RWPE2 (cell line): ENCODE data around the gene ZNF280B.

ENCODE experiments used
- ATAC-seq: fragments of 200-7000 bp; cut with Tn5 transposase; 3 replicates; pipeline ENCODE4 v1.9.1; 2021; ENCODE audit warnings: low read depth
- DNase-seq: peaks from one replicate; pipeline ENCODE4 v3.0.0-alpha.2; 2020; ENCODE audit warnings: low spot score
- H3K27ac ChIP-seq: fragments of 450-650 bp; 2 replicates; pipeline ENCODE4 v1.5.1; 2017; ENCODE audit warnings: mild to moderate bottlenecking; ENCODE audit not compliant: poor library complexity, severe bottlenecking
- H3K27me3 ChIP-seq: fragments of 250-450 bp; sonication (Bioruptor Pico); 2 replicates; pipeline ENCODE4 v1.5.1; 2021; ENCODE audit warnings: mild to moderate bottlenecking, moderate library complexity; ENCODE audit not compliant: insufficient read depth, poor library complexity, severe bottlenecking
- H3K36me3 ChIP-seq: fragments of 250-450 bp; sonication (Bioruptor Pico); 2 replicates; pipeline ENCODE4 v1.5.1; 2020; ENCODE audit warnings: low read depth, mild to moderate bottlenecking, moderate library complexity
- H3K4me1 ChIP-seq: fragments of 250-450 bp; sonication (Bioruptor Pico); 2 replicates; pipeline ENCODE4 v1.5.1; 2021; ENCODE audit warnings: mild to moderate bottlenecking, moderate library complexity; ENCODE audit not compliant: insufficient read depth, poor library complexity, severe bottlenecking
- H3K4me3 ChIP-seq: fragments of 250-450 bp; sonication (Bioruptor Pico); 2 replicates; pipeline ENCODE4 v1.5.1; 2021; ENCODE audit warnings: mild to moderate bottlenecking, moderate library complexity; ENCODE audit not compliant: severe bottlenecking
- H3K9me3 ChIP-seq: fragments of 250-450 bp; sonication (Bioruptor Pico); 2 replicates; pipeline ENCODE4 v1.5.1; 2021; ENCODE audit warnings: mild to moderate bottlenecking, moderate library complexity; ENCODE audit not compliant: severe bottlenecking
- TF ChIP-seq, protein P1 (sequence below): fragments of 450-650 bp; IDR thresholded peaks from one replicate; pipeline ENCODE4 v1.5.1; 2017; ENCODE audit warnings: mild to moderate bottlenecking, moderate library complexity; ENCODE audit not compliant: poor library complexity, severe bottlenecking

Gene ZNF280B

DNA sequence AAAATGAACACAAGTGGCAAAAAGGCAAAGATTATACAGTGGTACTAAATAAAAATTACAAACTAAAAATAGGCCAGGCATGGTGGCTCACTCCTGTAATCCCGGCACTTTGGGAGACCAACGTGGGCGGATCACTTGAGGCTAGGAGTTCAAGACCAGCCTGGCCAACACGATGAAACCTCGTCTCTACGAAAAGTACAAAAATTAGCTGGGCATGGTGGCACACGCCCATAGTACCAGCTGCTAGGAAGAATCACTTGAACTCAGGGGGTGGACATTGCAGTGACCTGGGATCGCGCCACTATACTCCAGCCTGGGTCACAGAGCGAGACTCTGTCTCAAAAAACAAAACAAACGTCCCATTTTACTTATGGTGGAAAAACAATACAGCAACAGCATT is 24.5 kb downstream of the ZNF280B start:
- peaks cover 9% of the 10 kb centered on the region for H3K36me3 ChIP-seq
- no peak for DNase-seq
- no peak for ATAC-seq

DNA sequence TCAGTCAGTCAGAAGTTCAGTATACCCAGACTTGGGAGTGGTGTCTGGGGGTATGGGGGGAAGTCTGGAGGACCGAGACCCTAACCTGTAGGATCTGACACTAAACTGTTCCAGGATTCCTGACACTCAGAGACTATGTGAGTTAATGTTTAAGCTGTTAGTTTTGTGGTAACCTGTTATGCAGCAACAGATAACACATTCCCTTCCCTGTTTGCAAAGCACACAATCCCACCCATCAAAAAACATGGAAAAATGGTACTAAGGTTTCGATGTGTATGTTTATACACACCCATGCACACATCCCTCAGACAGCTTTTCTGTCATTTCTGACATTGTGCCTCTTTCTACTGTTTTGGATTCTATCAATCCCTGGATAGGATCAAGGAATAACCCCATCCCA is 27.6 kb downstream of the ZNF280B start:
- TF ChIP-seq, protein P1, sequence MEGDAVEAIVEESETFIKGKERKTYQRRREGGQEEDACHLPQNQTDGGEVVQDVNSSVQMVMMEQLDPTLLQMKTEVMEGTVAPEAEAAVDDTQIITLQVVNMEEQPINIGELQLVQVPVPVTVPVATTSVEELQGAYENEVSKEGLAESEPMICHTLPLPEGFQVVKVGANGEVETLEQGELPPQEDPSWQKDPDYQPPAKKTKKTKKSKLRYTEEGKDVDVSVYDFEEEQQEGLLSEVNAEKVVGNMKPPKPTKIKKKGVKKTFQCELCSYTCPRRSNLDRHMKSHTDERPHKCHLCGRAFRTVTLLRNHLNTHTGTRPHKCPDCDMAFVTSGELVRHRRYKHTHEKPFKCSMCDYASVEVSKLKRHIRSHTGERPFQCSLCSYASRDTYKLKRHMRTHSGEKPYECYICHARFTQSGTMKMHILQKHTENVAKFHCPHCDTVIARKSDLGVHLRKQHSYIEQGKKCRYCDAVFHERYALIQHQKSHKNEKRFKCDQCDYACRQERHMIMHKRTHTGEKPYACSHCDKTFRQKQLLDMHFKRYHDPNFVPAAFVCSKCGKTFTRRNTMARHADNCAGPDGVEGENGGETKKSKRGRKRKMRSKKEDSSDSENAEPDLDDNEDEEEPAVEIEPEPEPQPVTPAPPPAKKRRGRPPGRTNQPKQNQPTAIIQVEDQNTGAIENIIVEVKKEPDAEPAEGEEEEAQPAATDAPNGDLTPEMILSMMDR = no peak
- Histone ChIP-seq H3K9me3 (peaks cover 6% of the 10 kb centered on the region), H3K4me3 (no peak overlapping the region), H3K27me3 (no peaks in the 10 kb centered on the region), H3K27ac (no peak overlapping the region), H3K4me1 (no peaks in the 10 kb centered on the region), H3K36me3 (no peaks in the 10 kb centered on the region)
- DNase-seq = no peak
- ATAC-seq = no peak

More for the DNA sequence above, 24.5 kb downstream of the ZNF280B start:
- no peak overlapping the region for H3K27ac ChIP-seq
- no peaks in the 10 kb centered on the region for H3K4me1 ChIP-seq
- peaks cover 3% of the 10 kb centered on the region for H3K9me3 ChIP-seq
- TF ChIP-seq, protein P1 = no peak
- H3K4me3 ChIP-seq = no peak overlapping the region
- no peaks in the 10 kb centered on the region for H3K27me3 ChIP-seq

DNA sequence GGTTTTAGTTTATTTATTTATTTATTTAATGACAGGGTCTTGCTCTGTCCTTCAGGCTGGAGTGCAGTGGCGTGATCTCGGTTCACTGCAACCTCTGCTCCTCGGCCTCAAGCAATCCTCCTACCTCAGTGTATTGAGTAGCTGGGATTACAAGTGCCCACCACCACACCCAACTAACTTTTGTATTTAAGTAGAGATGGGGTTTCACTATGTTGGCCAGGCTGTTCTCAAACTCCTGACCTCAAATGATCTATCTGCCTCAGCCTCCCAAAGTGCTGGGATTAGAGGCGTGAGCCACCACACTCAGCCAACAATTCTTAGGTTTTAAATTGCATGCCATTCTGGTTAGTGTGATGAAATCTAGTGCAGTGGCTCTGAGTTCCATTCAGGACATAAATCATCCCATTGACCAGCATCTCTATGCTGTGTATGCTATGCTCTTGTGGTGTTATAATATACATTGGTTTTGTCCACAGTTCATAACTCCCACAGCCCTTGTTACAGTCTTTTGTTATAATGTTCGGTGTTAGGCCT is 28.5 kb downstream of the ZNF280B start:
- H3K4me1 ChIP-seq = no peaks in the 10 kb centered on the region
- DNase-seq (no peak), ATAC-seq (no peak)
- H3K27me3 ChIP-seq = no peaks in the 10 kb centered on the region
- TF ChIP-seq, protein P1 = no peak
- H3K9me3 ChIP-seq = peaks cover 6% of the 10 kb centered on the region
- no peak overlapping the region for H3K4me3 ChIP-seq
- no peak overlapping the region for H3K27ac ChIP-seq
- H3K36me3 ChIP-seq = no peaks in the 10 kb centered on the region

DNA sequence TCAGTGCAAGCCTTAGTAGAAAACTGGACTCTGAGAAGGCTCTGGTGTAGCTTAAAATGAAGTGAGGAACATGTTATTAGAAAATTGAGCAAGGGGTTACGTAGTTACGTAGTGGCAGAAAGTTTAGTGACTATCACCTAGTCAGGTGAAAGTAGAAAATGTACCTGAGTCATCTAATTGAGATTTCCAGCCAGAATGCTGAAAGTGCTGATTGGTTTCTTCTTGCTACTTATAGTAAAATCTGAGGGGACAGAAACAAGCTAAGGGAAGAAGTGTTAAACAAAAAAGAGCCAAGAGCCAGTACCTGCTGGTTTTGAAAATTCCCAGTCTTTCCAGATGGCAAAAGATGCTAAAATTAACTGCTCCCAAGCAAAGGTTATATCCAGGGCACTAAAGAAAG is 29.4 kb downstream of the ZNF280B start:
- TF ChIP-seq, protein P1 = no peak
- Histone ChIP-seq H3K9me3 (peaks cover 12% of the 10 kb centered on the region), H3K36me3 (no peaks in the 10 kb centered on the region), H3K4me1 (no peaks in the 10 kb centered on the region), H3K4me3 (no peak overlapping the region), H3K27ac (no peak overlapping the region), H3K27me3 (no peaks in the 10 kb centered on the region)
- DNase-seq = no peak
- ATAC-seq = no peak

DNA sequence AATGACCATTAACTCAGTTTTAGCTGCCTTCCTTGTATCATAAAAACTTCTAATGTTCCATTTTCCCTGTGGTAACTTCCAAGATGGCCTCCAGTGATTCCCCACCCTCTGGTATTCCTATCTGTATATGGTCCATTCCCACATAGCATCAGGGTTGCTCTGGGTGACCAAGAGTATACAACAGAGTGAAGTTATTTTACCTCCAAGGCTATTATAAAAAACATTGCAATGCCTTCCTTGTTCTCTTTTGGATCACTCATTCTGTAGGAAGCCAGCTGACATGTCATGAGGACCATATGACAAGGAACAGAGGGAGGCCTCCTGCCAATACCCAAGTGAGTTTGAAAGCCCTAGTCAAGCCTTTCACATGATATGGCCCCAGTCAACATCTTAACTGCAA is 30.1 kb downstream of the ZNF280B start:
- DNase-seq = no peak
- Histone ChIP-seq H3K27me3 (peaks cover 2% of the 10 kb centered on the region), H3K27ac (no peak overlapping the region), H3K9me3 (peaks cover 13% of the 10 kb centered on the region), H3K36me3 (no peaks in the 10 kb centered on the region), H3K4me3 (no peak overlapping the region), H3K4me1 (no peaks in the 10 kb centered on the region)
- TF ChIP-seq, protein P1 = no peak
- ATAC-seq = no peak
